ENCODE data around the gene HDAC9. TPM values are rescaled to one million over a fixed set of nuclear protein-coding genes. Genes with fewer than 3 reads are reported as not detected.

The HDAC9 gene
- total RNA-seq, 1 experiment from 2014 or later: 4.3 TPM

DNA sequence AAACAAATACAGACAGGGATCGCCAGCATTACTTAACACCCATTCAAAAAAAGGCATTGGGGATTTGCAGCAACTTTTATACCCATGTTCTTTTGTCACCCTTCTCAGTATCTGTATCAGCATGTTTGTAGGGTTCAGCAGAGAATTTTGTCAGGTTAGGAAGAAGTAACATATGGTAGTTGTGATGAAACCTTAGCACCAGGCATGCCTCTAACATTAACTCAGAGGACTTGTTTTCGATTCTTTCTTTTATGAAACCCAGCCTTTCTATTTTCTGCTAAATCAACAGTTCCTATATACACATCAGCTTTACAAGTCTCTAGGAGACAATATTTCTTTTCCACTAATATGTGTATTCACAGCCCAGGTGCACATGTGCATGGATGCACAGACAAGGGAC, 22.4 kb upstream of the HDAC9 start:
- H3K79me2 ChIP-seq (ENCODE audit: insufficient read depth, low read length): no peaks in the 10 kb centered on the region
- no peaks in the 10 kb centered on the region for H4K20me1 ChIP-seq (ENCODE audit: insufficient read depth)
- H2AFZ ChIP-seq (ENCODE audit: low read depth, low read length, poor library complexity, severe bottlenecking): no peak overlapping the region
- TF ChIP-seq SIN3A (IDR thresholded peaks at IDR 0.05; ENCODE audit: low read depth) (no peak), TCF7L2 (IDR thresholded peaks at IDR 0.05; ENCODE audit: borderline replicate concordance, extremely low read depth, insufficient read depth, insufficient read length) (no peak), ZFX (IDR thresholded peaks at IDR 0.05) (no peak), CEBPB (IDR thresholded peaks at IDR 0.05; ENCODE audit: low read depth) (no peak), FOSL1 (IDR thresholded peaks at IDR 0.05; ENCODE audit: low read depth) (no peak), POLR2A (IDR thresholded peaks at IDR 0.05; ENCODE audit: borderline replicate concordance, extremely low read depth, insufficient read depth, insufficient read length) (no peak), SRF (IDR thresholded peaks at IDR 0.05; ENCODE audit: low read depth) (no peak), POLR2AphosphoS5 (IDR thresholded peaks at IDR 0.05; ENCODE audit: low read depth, low read length) (no peak)
- TF ChIP-seq, protein P1, sequence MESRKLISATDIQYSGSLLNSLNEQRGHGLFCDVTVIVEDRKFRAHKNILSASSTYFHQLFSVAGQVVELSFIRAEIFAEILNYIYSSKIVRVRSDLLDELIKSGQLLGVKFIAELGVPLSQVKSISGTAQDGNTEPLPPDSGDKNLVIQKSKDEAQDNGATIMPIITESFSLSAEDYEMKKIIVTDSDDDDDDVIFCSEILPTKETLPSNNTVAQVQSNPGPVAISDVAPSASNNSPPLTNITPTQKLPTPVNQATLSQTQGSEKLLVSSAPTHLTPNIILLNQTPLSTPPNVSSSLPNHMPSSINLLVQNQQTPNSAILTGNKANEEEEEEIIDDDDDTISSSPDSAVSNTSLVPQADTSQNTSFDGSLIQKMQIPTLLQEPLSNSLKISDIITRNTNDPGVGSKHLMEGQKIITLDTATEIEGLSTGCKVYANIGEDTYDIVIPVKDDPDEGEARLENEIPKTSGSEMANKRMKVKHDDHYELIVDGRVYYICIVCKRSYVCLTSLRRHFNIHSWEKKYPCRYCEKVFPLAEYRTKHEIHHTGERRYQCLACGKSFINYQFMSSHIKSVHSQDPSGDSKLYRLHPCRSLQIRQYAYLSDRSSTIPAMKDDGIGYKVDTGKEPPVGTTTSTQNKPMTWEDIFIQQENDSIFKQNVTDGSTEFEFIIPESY (IDR thresholded peaks at IDR 0.05; ENCODE audit: extremely low read depth, insufficient replicate concordance, low read length): no peak
- TF ChIP-seq, protein P2, sequence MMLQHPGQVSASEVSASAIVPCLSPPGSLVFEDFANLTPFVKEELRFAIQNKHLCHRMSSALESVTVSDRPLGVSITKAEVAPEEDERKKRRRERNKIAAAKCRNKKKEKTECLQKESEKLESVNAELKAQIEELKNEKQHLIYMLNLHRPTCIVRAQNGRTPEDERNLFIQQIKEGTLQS (IDR thresholded peaks at IDR 0.05): no peak
- TF ChIP-seq, protein P3, sequence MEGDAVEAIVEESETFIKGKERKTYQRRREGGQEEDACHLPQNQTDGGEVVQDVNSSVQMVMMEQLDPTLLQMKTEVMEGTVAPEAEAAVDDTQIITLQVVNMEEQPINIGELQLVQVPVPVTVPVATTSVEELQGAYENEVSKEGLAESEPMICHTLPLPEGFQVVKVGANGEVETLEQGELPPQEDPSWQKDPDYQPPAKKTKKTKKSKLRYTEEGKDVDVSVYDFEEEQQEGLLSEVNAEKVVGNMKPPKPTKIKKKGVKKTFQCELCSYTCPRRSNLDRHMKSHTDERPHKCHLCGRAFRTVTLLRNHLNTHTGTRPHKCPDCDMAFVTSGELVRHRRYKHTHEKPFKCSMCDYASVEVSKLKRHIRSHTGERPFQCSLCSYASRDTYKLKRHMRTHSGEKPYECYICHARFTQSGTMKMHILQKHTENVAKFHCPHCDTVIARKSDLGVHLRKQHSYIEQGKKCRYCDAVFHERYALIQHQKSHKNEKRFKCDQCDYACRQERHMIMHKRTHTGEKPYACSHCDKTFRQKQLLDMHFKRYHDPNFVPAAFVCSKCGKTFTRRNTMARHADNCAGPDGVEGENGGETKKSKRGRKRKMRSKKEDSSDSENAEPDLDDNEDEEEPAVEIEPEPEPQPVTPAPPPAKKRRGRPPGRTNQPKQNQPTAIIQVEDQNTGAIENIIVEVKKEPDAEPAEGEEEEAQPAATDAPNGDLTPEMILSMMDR (IDR thresholded peaks at IDR 0.05 in 2 of 3, conservative IDR thresholded peaks at IDR 0.05 in 1 of 3; ENCODE audit: borderline replicate concordance in 1 of 3, insufficient read depth in 1 of 3, low read depth in 2 of 3, low read length in 2 of 3): no peak
- ChIA-PET POLR2A (no interaction called here), RAD21 (ENCODE audit: low non-redundant PET in 1 of 2, low total read pairs in 2 of 2, uncharacterized antibody in 2 of 2, unreplicated experiment in 2 of 2) (no interaction called here), CTCF (no interaction called here)
- no peak overlapping the region for H3K4me3 ChIP-seq (replicated peaks in 1 of 2; ENCODE audit: low read depth in 1 of 2, low read length in 2 of 2)
- no peaks in the 10 kb centered on the region for H3K9me2 ChIP-seq (ENCODE audit: insufficient read depth)
- no peaks in the 10 kb centered on the region for H3K9me3 ChIP-seq (ENCODE audit: control insufficient read depth in 1 of 2, insufficient read depth in 1 of 2, low read depth in 1 of 2, low read length in 2 of 2)
- no peaks in the 10 kb centered on the region for H3K36me3 ChIP-seq (ENCODE audit: control insufficient read depth in 1 of 2, insufficient read depth in 2 of 2, low read length in 2 of 2)
- intact Hi-C loops (cut with micrococcal nuclease): no loop called here
- H3K4me1 ChIP-seq (ENCODE audit: control insufficient read depth in 1 of 2, insufficient read depth in 2 of 2, low read length in 2 of 2): no peaks in the 10 kb centered on the region
- BruUV-seq (replicated peaks): no TSS peak
- no peak for DNase-seq (ENCODE audit: low read depth, low spot score)
- no peak overlapping the region for H3K27ac ChIP-seq (ENCODE audit: low read depth, low read length)
- no peak overlapping the region for H3K9ac ChIP-seq (ENCODE audit: low read length)
- H3K27me3 ChIP-seq (ENCODE audit: insufficient read depth, low read length): no peaks in the 10 kb centered on the region
- ATAC-seq: no peak
- H3K4me2 ChIP-seq (ENCODE audit: low read length): no peak overlapping the region
